Measurements from ENCODE around the gene NKG7.

NKG7 gene

DNA sequence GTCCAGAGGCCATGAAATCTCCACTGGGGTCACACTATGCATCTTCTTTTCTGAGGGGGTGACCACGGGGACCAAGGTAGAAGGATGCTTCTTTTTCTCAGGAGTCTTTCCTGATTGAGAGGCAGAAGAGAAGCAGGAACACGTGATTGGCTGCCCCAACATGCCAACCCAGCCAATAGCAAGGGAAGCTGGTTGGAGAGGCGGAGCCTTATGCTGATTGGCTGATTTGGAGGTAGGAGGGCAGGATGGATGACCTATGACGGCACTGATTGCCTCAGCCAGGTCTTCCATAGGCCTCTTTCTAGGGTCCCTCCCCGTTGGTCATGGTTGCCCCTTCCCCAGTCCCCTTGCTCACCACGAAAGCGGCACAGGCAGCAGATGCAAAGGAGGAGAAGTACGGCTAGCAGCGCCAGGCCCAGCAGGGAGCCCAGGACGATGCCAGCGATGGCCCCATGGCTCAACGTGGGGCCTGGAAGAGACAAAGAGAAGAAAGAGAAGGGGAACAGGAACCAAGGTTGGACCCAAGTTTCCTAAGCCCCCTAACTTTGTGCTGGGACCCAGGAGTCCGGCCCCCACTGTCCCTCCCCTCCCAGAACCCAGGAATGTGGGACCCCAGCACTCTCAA is 38.5 kb downstream of the NKG7 start:
- DNase-seq, result no peak

DNA sequence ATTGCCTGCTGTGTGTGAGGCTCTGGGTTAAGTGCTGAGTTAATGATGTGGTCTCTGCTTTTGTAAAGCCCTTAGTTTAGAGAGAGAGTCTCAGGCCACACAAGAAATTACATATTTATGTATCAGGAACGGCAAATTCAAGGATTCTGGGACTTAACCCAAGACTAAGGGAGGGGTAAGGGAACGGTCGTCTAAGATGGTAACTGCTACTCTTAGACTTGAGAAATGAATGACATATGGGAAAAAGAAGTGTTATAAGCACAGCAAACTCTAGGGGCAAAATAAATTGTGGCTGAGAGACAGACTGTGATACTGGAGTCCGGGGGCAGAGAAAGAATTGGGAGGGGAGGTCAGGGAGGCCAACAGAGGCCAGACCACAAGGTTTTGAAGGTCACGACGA is 40.7 kb downstream of the NKG7 start:
- no peak for DNase-seq

DNA sequence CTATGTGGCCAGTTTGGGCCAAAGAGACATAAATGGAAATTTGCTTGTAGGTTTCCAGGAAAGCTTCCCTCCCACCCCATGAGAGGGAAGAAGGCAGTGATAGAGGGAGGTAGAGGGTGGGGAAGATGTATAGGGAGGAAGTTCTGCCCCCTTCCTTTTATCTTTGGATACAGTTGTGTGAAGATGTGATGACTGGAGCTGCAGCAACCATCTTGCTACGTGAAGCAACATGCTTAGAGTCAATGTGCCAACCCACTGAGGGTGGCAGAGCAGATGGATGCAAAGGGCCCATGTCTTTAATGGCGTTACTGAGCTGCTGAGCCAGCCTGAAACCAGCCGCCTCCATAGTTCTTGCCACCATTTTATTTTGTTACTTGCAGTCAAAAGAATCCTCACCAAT is 41.3 kb downstream of the NKG7 start:
- DNase-seq, result no peak

DNA sequence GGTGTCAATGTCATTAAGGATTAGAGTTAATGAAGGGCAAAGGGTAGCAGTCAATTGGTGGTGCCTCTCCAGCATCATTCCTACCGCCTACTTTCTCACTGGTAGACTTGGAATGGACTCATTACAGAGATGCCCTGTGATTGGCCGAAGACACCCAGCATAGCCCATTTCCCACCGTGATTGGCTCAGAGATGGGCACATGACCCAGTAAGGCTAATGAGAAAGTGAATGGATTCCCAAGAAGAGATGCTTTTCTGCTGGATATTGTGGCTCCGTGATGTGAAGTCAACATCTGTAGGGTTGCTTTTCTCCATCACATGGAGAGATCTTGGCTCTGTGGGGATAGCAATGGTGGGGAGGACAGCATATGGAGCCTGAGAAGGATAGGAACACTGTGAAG is 42.1 kb downstream of the NKG7 start:
- no peak for DNase-seq

DNA sequence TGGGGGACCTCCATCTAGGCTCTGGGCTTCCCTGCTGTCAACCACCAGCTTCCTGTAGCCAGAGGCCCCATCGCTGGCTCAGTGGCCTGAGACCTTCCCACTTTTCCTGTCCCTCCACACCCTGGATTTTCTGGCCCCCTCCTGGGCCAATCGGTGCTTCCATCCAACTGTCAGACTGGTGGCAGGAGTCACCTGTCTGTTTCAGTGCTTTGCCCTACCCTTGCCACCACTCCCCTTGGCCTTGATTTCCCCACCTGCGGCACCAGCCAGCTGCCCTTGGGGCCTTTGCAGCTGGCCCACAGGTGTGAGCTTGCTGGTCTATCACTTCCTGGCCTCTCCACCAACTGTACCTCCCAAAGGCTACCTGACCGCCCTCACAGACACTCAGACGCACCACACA is 43.0 kb downstream of the NKG7 start:
- no peak for DNase-seq

DNA sequence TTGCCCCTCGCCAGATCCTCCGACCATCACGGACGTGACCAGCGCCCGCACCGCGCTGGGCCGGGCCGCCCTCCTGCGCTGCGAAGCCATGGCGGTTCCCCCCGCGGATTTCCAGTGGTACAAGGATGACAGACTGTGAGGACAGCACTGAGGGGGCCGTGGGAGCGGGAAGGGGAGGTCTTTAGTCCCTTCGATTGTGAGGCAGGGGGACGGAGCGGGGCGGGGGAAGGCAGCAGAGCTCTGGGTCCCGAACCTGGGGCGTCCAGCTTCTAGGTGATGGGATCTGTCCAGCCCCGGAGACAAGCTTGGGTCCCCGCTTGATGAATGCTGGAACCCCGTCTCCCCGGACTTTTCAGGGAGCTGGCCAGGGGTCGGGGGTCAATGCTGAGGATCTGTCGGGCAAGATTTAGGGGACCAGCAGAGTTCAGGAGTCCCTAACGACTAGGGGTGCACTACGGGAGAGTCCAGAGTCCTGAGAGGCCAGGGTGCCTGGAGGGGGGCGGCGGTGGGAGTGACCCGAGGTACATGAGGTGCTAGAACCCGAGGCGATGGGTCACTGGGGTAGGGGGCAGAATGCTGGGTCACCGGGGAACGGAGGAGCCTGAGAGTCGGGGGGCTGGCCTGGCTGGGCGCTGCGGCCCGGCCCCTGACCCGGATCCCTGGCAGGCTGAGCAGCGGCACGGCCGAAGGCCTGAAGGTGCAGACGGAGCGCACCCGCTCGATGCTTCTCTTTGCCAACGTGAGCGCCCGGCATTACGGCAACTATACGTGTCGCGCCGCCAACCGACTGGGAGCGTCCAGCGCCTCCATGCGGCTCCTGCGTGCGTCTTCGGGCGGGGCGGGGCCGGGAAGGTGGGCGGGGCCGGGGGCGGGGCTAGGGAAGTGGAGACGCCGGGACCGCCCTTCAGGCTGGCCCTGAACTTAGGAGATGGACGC is 45.1 kb downstream of the NKG7 start:
- DNase-seq, result no peak

DNA sequence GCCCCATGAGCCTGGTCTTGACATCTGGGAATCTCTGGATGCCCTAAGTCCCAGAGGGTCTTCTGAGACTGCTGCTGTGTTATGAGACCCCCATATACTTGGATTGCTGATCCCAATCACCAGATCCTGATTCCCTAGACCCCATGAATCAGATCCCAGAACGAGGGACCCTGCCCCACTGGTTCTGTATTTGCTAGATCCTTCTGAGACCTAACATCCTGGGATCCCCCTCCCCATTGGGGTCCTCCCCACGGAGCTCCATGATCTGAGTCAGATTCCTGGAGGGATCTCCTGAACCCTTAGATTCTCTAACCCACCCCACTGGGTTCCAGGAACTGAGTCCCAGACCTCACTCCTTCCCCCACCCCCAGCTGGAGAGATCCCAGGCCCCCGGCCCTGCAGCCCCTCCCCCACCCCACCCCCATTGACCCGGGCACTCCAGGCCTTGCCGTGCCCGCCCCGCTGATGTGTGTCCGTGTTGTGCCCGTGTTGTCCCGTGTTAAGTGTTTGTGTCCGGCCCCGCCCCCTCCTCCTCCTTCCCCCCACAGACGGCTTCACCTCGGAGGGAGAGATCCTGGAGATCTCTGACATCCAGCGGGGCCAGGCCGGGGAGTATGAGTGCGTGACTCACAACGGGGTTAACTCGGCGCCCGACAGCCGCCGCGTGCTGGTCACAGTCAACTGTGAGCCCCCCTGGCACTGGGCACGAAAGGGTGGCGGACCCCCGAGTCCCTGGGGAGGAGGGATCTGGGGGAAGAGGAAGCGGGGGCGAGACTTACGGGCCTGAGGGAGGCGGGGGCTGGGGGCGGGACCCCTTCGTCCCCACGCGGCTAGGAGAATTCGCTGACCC is 46.0 kb downstream of the NKG7 start:
- DNase-seq, result no peak

DNA sequence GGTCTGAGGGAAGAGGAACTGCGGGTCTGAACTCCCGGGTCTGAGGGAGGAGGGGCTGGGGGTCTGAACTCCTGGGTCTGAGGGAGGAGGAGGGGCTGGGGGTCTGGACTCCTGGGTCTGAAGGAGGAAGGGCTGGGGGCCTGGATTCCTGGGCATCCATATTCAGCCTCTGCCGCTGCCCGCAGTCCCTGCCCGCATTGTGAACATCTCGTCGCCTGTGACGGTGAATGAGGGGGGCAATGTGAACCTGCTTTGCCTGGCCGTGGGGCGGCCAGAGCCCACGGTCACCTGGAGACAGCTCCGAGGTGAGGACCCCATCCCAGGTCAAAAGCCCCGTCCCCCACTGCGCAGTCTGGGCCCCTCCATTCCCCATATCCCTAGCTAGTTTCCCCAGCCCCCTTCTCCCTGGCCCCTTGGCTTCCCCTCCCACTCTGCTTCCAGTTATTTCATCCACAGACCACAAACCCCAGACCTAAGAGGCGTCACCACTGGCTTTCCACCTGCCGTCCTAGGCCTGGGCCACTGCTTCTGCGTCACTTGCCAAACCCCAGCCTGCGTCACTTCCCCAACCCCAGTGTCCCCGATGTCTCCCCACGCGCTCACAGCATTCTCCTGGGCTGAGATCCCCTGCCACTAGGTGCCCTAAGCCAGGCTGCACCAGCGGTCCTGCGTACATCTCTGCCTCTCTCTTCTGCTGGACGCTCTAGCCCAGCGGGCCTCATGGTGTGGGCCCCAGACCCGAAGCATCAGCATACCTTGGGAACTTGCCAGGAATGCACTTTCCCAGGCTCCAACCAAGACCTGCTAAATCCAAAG is 47.1 kb downstream of the NKG7 start:
- no peak for DNase-seq

DNA sequence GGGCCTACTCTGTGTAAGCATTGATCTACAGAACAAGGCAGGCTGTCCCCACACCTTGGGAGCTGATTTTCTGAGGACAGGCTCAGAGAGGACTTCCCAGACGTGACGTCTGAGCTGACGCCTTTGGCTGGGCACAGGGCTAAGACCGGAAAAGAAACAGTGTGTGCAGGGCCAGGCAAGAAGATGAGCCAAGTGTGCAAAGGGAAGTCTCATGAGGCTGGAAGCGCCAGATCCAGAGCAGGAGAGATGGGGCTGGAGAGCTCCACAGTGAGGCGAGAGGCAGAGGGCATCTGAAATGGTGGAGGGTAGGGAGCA is 48.3 kb downstream of the NKG7 start:
- DNase-seq, result no peak

DNA sequence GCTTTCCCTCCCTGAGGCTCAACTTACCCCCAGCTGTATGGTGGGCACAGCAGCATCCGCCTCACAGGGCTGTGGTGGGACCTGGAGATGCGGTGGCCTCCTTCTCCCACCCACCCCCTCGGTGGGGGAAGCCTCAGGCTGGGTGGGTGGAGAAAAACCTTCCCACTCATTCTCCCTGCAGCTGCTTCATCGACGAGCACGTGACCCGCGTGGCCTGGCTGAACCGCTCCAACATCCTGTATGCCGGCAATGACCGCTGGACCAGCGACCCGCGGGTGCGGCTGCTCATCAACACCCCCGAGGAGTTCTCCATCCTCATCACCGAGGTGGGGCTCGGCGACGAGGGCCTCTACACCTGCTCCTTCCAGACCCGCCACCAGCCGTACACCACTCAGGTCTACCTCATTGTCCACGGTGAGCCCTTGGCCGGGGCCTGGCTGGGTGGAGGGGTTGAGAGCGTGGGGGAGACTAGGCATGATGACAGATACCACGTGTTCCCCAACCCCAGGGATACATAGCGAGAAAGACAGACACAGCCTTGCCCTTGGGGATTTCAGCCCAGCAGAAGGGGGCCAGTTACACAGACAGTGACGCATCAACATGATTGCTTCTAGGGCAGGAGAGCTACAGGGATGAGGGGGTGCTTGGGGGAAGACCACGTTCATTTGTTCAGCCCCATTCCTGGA is 48.8 kb downstream of the NKG7 start:
- DNase-seq, result no peak

DNA sequence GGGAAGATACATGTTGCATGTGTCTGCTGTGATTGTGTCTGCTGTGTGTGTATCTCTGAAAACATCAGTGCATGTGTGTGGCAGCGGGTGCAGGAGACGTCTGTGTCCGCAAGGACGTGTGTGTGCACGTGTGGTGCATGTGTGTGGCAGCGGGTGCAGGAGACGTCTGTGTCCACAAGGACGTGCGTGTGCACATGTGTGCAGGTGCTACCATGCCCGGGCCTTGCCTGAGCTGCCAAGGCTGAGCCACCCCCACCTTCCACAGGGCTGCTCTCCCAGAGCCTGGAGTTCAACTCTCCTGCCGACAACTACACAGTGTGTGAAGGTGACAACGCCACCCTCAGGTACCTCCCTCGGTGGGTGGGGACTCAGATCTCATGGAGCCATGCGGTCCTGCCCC is 50.7 kb downstream of the NKG7 start:
- no peak for DNase-seq
